PC-9 (cell line): ENCODE data around the gene INS.

ENCODE experiments used
- CTCF ChIP-seq: fragments of 200-600 bp; sonication (generic); conservative IDR thresholded peaks from 2 replicates; pipeline ENCODE4 v1.6.1; 2017; ENCODE audit warnings: mixed run types, antibody characterized with exemption, mild to moderate bottlenecking, moderate library complexity
- EZH2 ChIP-seq: fragments of 200-600 bp; sonication (generic); IDR thresholded peaks from 2 replicates; pipeline ENCODE4 v1.8.0; 2017; ENCODE audit warnings: antibody characterized with exemption, low read depth

GRCh38 chr11:2158296-2158737 lies 2.7 kb downstream of the INS start:
- TF ChIP-seq CTCF (no peak), EZH2 (no peak)
